IgD-negative memory B cell (primary cell): ENCODE measurements around the gene ATP9B. TPM values are rescaled to one million over a fixed set of nuclear protein-coding genes. Genes with fewer than 3 reads are reported as not detected.

Experiments used
- H3K27ac Mint-ChIP-seq, 3 donors: one replicate each; pipeline ENCODE4 v1.8.0; 2020 to 2022; ENCODE audit warnings: mild to moderate bottlenecking in 3 of 3, mixed read lengths in 3 of 3, moderate library complexity in 1 of 3
- H3K27me3 Mint-ChIP-seq: one replicate; pipeline ENCODE4 v1.8.0; 2021; ENCODE audit warnings: mixed read lengths
- H3K36me3 Mint-ChIP-seq: one replicate; pipeline ENCODE4 v1.8.0; 2020; ENCODE audit warnings: mild to moderate bottlenecking, mixed read lengths
- H3K4me1 Mint-ChIP-seq, 3 donors: one replicate each; pipeline ENCODE4 v1.8.0; 2020 to 2022; ENCODE audit warnings: mixed read lengths in 3 of 3, mild to moderate bottlenecking in 1 of 3
- H3K4me3 Mint-ChIP-seq, 4 donors: one replicate each; pipeline ENCODE4 v1.8.0; 2020 to 2022; ENCODE audit warnings: mild to moderate bottlenecking in 4 of 4, mixed read lengths in 4 of 4, moderate library complexity in 3 of 4
- H3K9me3 Mint-ChIP-seq, 3 donors: one replicate each; pipeline ENCODE4 v1.8.0; 2020 to 2021; ENCODE audit warnings: mixed read lengths in 3 of 3, mild to moderate bottlenecking in 1 of 3
- polyA plus RNA-seq: library from polyadenylated mRNA; unstranded; fragments of 300-500 nt; fragmentation: Illumina TruSeq; gene quantifications from one replicate; pipeline ENCODE4 v1.2.3, GENCODE V29; 2021

ATP9B gene
- polyA plus RNA-seq, 1 donor from 2014 or later: 17.6 TPM

DNA sequence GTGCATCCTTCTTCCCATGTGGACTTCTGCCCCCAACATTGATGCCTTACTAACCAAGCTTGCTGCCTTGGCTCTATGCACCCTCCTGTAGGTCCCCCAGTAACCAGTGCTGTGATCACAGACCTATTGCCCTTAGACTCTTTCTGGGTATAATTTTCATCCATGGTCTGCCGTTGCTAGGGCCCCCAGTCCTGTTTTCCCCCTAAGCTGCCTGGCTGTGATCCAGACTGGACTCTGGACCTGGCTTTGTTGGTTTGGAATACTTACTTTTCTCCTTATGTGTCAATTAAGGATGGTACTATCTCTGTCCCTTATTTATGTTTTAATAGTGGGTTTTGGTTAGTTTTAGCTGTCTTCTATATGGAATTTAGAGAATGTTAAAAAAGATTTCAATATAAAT is 26.0 kb downstream of the ATP9B start:
- Mint-ChIP-seq H3K9me3 (peaks cover 1 to 10% (median 4%) of the 10 kb centered on the region in 3 donors), H3K36me3 (peaks cover 17% of the 10 kb centered on the region), H3K27me3 (no peaks in the 10 kb centered on the region), H3K27ac (peak overlapping the region in 1 of 3 donors; percentile 59), H3K4me1 (peaks cover 6 to 31% (median 26%) of the 10 kb centered on the region in 3 donors), H3K4me3 (peak overlapping the region in 1 of 4 donors; percentile 29)

DNA sequence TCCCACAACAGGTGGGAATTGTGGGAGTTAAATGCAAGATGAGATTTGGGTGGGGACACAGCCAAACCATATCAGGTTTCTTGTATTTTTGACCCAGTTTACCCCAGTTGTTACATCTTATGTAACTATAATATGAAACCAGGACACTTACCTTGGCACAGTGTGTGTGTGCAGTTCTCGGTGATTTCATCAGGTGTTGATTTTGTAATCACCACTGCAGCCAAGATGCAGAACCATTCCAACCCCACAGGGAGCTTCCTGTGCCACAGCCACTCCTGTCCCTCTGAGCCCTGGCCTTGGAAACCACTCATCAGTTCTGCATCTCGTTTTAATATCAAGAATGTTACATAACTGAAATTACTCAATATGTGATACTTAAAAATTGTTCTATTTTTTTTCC is 31.8 kb downstream of the ATP9B start:
- Mint-ChIP-seq H3K9me3 (peaks cover 0 to 3% (median 2%) of the 10 kb centered on the region in 3 donors), H3K4me3 (no peak overlapping the region), H3K27ac (no peak overlapping the region), H3K4me1 (peaks cover 11 to 17% (median 12%) of the 10 kb centered on the region in 3 donors), H3K27me3 (no peaks in the 10 kb centered on the region), H3K36me3 (peaks cover 22% of the 10 kb centered on the region)

DNA sequence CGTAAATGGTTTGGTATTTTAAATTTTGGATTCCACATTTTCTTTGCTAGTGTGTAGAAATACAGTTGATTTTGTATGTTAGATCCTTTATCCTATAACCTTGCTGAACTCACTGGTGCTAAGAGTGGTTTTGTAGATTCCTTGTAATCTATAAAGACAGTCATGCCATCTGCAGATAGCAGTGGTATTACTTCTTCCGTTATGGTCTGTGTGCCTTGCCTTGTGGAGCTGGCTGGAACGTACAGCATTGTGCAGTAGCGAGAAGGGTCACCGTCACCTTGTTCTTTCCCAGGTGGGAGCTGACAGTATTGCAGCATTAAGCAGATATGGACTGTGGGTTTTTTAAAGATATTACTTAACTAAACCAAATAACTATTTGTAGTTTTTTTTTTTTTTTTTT is 33.7 kb downstream of the ATP9B start:
- Mint-ChIP-seq H3K9me3 (peaks cover 0 to 3% (median 2%) of the 10 kb centered on the region in 3 donors), H3K4me1 (peaks cover 11 to 19% (median 12%) of the 10 kb centered on the region in 3 donors), H3K27me3 (no peaks in the 10 kb centered on the region), H3K36me3 (peaks cover 18% of the 10 kb centered on the region), H3K4me3 (no peak overlapping the region), H3K27ac (peak overlapping the region in 1 of 3 donors; percentile 35)

DNA sequence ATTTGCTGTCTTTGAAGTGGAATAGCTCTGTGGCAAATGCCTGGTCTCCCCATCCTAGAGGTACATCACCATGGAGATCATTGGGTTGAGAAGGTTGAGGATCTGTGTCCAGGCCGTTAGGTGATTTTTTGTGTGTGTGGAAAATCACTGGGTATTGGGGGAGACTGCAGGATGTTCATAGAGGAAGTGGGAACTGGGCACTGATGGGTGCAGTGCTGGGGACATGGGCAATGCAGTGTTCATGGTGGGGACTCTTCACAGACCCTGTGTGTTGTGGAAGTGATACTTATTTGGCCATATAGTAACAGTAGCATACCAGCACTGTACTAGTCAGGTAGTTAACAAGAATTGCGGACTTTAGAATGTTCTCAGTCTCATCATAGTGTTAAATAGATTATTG is 34.9 kb downstream of the ATP9B start:
- peaks cover 10% of the 10 kb centered on the region for H3K36me3 Mint-ChIP-seq

DNA sequence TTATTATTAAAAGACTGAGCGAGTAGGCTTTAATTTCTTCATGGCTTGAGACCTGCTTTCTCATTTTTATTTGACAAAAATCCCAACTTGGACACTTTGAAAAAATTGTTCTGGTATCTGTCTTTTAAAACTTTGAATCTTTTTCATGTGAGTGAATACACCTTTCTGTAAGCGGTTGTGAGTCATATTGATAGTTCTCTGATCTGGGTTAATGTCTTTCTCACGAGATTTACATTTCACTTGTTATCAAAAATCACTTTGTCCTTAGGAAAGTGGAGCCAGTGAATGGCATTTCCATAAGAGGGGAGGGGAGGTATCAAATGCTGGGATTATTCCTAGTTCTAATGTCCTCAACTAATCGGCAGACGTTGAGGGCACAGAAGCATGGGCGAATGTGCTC is 36.3 kb downstream of the ATP9B start:
- Mint-ChIP-seq H3K9me3 (no peaks in the 10 kb centered on the region), H3K36me3 (peaks cover 10% of the 10 kb centered on the region), H3K4me3 (no peak overlapping the region), H3K27me3 (no peaks in the 10 kb centered on the region), H3K4me1 (peaks cover 12 to 18% (median 13%) of the 10 kb centered on the region in 3 donors), H3K27ac (no peak overlapping the region)

More for the DNA sequence above, 34.9 kb downstream of the ATP9B start:
- H3K4me3 Mint-ChIP-seq: peak overlapping the region in 1 of 4 donors; percentile 45
- H3K9me3 Mint-ChIP-seq: peaks cover 0 to 2% (median 1%) of the 10 kb centered on the region in 3 donors
- H3K27me3 Mint-ChIP-seq: no peaks in the 10 kb centered on the region
- H3K4me1 Mint-ChIP-seq: peaks cover 12 to 20% (median 13%) of the 10 kb centered on the region in 3 donors
- H3K27ac Mint-ChIP-seq: no peak overlapping the region

DNA sequence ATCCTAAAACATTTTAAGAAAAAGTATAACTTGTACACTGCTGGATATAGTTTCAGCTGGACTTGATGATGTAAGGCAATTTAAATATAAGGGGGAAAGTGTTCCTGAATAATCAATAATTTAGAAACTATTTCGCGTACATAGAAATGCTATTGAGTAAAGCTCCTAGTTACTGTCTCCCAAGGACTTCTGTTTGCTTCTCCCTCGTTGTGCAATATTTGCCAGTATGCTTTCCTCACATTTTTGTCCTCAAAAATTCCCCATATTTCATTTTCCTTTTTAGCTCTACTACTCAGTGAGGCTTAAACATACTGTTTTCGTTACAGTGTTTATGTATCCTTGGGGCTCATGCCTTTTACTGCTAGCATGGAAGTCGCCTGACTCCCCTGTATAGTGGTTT is 36.9 kb downstream of the ATP9B start:
- Mint-ChIP-seq H3K36me3 (peaks cover 9% of the 10 kb centered on the region), H3K4me3 (no peak overlapping the region), H3K27ac (no peak overlapping the region), H3K27me3 (no peaks in the 10 kb centered on the region), H3K4me1 (peaks cover 12 to 18% (median 13%) of the 10 kb centered on the region in 3 donors), H3K9me3 (no peaks in the 10 kb centered on the region)

DNA sequence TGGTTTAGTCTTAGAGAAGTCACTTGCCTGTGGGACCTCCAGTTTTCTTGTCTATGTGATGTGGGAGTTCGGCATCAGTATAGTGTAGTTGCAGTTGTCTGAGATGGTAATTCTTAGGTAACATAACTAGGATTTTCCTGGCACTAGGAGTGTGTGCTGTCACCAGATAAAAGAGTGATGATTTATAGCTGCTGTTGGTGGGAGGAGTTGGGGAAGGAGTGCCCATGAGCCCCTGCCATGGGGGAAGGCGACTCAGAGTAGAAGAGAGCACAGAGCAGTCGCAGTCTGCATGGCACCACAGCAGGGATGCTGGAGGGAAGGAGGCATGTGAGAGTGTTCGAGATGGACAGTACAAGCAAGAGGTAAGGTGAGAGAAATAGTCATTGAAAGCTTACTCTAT is 38.7 kb downstream of the ATP9B start:
- Mint-ChIP-seq H3K27me3 (no peaks in the 10 kb centered on the region), H3K27ac (no peak overlapping the region), H3K9me3 (no peaks in the 10 kb centered on the region), H3K36me3 (peaks cover 3% of the 10 kb centered on the region), H3K4me3 (no peak overlapping the region), H3K4me1 (peaks cover 5 to 15% (median 13%) of the 10 kb centered on the region in 3 donors)

DNA sequence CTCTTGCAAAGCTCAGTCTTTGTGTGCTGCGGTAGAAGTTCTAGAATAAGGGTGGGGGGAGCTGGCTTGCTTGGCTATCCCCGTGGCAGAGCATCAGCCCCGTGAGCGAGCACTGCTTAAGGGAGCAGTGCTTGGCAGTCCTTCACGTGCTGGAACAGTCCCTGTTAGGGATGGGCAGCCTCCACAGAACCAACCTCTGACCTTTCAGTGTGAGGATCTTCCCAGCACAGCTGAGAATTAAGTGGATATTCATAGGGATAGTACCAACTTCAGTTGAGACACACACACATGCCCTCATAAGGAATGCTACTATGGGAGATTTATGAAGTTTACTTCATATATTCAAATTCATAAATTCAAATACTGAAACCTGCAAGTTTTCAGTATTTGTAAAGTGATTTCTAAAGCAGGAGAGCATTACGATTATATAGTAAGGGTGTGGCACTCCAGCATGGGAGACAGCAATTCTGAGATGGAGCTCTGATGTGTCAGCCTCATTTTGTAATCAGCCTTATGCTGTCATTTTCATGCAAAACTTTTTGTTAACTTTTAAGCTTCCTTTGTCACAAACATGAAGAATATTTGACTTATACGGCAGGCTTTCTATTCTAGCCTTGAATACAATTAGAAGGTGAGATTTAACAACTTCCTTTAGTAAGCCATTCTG is 39.5 kb downstream of the ATP9B start:
- H3K27ac Mint-ChIP-seq: no peak overlapping the region
- H3K27me3 Mint-ChIP-seq: no peaks in the 10 kb centered on the region

DNA sequence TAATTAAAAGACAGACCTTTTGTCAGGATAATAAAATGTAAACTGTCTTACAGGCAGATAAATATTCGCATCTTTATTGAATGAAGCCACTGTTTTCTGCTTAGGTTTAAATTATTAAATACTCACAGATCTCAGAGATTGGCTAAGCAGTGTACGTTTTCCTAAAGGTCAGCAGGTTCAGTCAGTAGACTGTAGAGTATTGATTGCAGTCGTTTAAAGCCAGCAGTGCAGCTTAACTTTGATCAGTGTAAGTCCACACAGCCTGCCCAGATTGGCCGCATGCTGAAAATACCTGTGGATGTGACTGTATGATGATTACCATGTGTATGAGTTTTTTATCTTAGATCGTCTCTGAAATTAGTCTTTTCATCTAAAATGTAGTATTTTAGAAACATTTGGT is 42.3 kb downstream of the ATP9B start:
- Mint-ChIP-seq H3K4me1 (peaks cover 0 to 3% (median 2%) of the 10 kb centered on the region in 3 donors), H3K4me3 (no peak overlapping the region), H3K9me3 (no peaks in the 10 kb centered on the region), H3K36me3 (peaks cover 9% of the 10 kb centered on the region), H3K27ac (no peak overlapping the region), H3K27me3 (no peaks in the 10 kb centered on the region)

More for the DNA sequence above, 39.5 kb downstream of the ATP9B start:
- Mint-ChIP-seq H3K9me3 (no peaks in the 10 kb centered on the region), H3K36me3 (peaks cover 3% of the 10 kb centered on the region), H3K4me3 (no peak overlapping the region), H3K4me1 (peaks cover 0 to 9% (median 8%) of the 10 kb centered on the region in 3 donors)

DNA sequence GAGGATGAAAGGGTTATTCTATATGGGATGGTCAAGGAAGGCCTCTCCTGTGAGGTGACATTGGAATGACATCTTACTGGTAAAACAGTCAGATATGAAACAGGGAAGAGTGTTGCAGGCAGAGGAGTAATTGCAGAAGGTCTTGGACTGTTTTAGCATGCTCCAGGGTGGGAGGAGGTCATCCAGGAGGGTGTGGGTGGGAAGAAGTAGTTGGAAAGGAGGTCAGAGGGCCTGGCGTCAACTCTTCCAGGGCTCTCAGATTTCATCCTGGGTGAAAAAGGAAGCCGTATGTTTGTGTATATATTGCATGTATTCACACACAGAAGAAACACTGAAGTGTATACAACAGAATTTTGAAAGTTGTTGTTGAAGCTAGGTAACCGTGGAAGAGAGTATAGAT is 48.2 kb downstream of the ATP9B start:
- H3K36me3 Mint-ChIP-seq: peaks cover 13% of the 10 kb centered on the region
- H3K27me3 Mint-ChIP-seq: no peaks in the 10 kb centered on the region
- no peak overlapping the region for H3K4me3 Mint-ChIP-seq
- H3K9me3 Mint-ChIP-seq: no peaks in the 10 kb centered on the region
- H3K4me1 Mint-ChIP-seq: peaks cover 0 to 4% (median 2%) of the 10 kb centered on the region in 3 donors
- H3K27ac Mint-ChIP-seq: peak overlapping the region in 2 of 3 donors; percentile 44 to 71

DNA sequence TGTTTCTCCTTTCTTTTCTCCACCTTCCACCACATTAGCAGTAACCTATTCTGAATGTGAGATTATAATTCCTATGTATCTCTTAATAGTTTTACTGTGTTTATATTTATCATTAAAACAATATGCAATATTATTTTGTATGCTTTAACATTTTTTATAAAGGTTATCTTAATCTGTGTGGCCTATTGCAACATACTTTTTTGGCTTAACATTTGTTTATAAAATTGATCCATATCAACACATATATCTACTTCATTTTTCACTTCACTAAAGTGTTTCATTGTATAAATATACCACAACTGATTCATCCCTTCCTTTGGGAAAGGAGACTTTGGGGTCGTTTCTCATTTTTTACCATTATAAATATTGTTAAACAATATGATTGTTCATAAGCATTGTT is 48.6 kb downstream of the ATP9B start:
- Mint-ChIP-seq H3K4me3 (no peak overlapping the region), H3K4me1 (peaks cover 0 to 4% (median 2%) of the 10 kb centered on the region in 3 donors), H3K27me3 (no peaks in the 10 kb centered on the region), H3K36me3 (peaks cover 13% of the 10 kb centered on the region), H3K27ac (peak overlapping the region in 1 of 3 donors; percentile 44), H3K9me3 (no peaks in the 10 kb centered on the region)

DNA sequence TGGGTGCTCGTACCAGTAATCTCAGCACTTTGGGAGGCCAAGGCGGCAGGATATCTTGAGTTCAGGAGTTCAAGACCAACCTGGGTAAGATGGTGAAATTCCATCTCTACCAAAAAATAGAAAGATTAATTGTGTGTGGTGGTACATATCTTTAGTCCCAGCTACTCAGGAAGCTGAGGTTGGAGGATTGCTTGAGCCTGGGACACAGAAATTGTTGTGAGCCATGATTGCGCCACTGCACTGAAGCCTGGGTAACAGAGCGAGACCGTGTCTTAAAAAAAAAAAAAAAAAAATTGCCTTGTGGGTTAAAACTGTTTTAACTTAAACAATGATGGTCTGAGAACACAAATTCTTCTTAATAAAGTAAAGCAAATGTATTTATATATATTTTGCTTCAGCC is 49.6 kb downstream of the ATP9B start:
- Mint-ChIP-seq H3K9me3 (no peaks in the 10 kb centered on the region), H3K4me3 (no peak overlapping the region), H3K4me1 (peaks cover 0 to 4% (median 2%) of the 10 kb centered on the region in 3 donors), H3K36me3 (peaks cover 15% of the 10 kb centered on the region), H3K27ac (peak overlapping the region in 1 of 3 donors; percentile 73), H3K27me3 (no peaks in the 10 kb centered on the region)

DNA sequence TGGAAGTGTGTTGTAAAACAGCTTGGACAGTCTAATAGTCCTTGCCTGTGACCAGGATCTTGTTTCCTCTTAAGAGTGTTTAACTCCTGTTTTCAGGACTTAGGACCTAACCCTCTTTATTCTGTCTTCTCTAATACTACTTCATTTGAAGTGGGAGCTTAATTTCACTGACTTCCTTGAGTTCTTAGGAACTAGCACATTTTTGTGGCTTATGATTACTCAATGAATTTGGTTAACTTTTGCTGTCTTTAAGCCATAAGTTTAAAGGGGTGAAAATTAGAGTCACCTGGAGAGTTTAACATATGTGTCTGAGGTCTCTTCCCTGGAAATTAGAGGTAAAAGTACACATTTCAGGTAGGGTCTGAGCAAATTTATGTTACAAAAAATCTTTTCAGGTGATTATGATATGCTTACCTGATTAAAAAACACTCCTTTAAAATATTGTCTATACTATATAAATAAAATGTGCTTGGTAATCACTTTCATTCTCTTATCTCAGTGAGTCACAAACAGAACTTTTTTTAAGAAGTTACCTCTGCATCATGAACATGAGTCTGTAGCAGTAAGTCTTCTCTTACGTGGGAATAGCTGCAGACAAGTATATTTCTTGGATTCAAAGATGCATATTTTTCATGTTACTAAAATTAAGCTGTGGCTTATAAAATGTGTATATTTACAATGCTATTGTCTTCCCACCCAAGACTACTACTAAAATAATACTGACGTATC is 52.7 kb downstream of the ATP9B start:
- Mint-ChIP-seq H3K4me3 (no peak overlapping the region), H3K27me3 (no peaks in the 10 kb centered on the region), H3K36me3 (peaks cover 15% of the 10 kb centered on the region), H3K9me3 (no peaks in the 10 kb centered on the region), H3K4me1 (peaks cover 2 to 4% (median 2%) of the 10 kb centered on the region in 3 donors), H3K27ac (no peak overlapping the region)

DNA sequence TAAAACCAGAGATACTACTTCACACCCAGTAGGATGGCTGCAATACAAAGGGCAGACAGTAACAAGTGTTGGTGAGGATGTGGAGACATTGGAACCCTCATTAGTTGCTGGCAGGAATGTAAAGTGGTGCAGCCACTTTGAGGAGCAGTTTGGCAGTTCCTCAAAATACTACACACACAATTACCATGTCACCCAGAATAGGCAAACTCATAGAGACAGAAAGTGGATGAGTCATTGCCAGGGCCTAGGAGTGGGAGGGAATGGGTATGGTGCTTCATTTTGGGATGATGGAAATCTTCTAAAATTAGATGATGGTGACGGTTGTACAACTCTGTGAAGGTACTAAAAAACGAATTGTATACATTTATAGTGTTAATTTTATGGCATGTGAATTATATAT is 54.8 kb downstream of the ATP9B start:
- Mint-ChIP-seq H3K9me3 (no peaks in the 10 kb centered on the region), H3K36me3 (peaks cover 24% of the 10 kb centered on the region), H3K4me1 (peaks cover 0 to 3% (median 2%) of the 10 kb centered on the region in 3 donors), H3K27me3 (no peaks in the 10 kb centered on the region), H3K4me3 (no peak overlapping the region), H3K27ac (no peak overlapping the region)

DNA sequence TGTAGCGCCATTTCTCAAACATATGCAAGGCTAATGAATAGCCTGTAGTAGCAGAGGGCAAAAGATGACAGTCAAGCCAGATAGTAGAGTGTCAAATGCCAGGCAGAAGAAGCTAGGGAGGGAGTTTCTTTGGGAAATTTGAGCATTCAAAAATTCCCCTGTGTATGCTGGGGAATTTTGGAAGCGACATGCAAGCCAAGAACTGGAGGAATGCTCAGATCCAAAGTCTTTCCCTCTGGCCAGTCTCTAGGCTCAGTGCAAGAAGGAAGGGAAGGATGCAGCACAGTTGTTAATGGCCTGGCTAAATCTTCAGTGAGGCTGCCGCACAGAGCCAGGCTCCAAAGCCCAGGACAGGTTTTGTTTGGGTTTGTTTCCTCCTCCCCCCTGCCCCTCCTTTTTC is 59.9 kb downstream of the ATP9B start:
- Mint-ChIP-seq H3K4me1 (peaks cover 0 to 7% (median 0%) of the 10 kb centered on the region in 3 donors), H3K27me3 (no peaks in the 10 kb centered on the region), H3K4me3 (no peak overlapping the region), H3K36me3 (peaks cover 34% of the 10 kb centered on the region), H3K9me3 (no peaks in the 10 kb centered on the region), H3K27ac (no peak overlapping the region)
